CD4-positive, alpha-beta memory T cell (primary cell): ENCODE data around the gene ESRRB. TPM values are rescaled to one million over a fixed set of nuclear protein-coding genes. Genes with fewer than 3 reads are reported as not detected.

ENCODE experiments used
- CTCF ChIA-PET: fragments of 350-600 bp; sonication (Branson Sonifier 250); formaldehyde crosslinking; loops from one replicate; lab custom pipeline; 2021; ENCODE audit warnings: inconsistent platforms; ENCODE audit not compliant: partially characterized antibody; lab: Charles Lee
- POLR2A ChIA-PET: fragments of 350-600 bp; sonication (Branson Sonifier 250); formaldehyde crosslinking; loops from one replicate; lab custom pipeline; 2021; ENCODE audit not compliant: partially characterized antibody; lab: Charles Lee
- DNase-seq, 5 donors: peaks; one replicate each; pipeline versions ENCODE4 v3.0.0 to v3.0.0-alpha.2; 2020 to 2022; ENCODE audit warnings: mixed read lengths in 1 of 5
- H3K27ac ChIP-seq: one replicate; pipeline ENCODE4 v1.7.0; 2013; ENCODE audit warnings: low read depth, low read length
- H3K27me3 ChIP-seq: 2 replicates; pipeline ENCODE4 v1.7.0; 2013; ENCODE audit warnings: mild to moderate bottlenecking, low read length, moderate library complexity; ENCODE audit not compliant: insufficient read depth
- H3K36me3 ChIP-seq: 2 replicates; pipeline ENCODE4 v1.7.0; 2013; ENCODE audit warnings: mild to moderate bottlenecking, low read length, moderate library complexity; ENCODE audit not compliant: insufficient read depth
- H3K4me1 ChIP-seq: 2 replicates; pipeline ENCODE4 v1.7.0; 2013; ENCODE audit warnings: mild to moderate bottlenecking, low read length, moderate library complexity; ENCODE audit not compliant: insufficient read depth
- H3K4me3 ChIP-seq, 2 donors: one replicate each; pipeline ENCODE4 v1.7.0; 2013; ENCODE audit warnings: low read length in 2 of 2, mild to moderate bottlenecking in 1 of 2
- H3K9me3 ChIP-seq, 2 donors: one replicate each; pipeline ENCODE4 v1.7.0; 2013; ENCODE audit warnings: low read length in 2 of 2, control low read depth in 1 of 2; ENCODE audit not compliant: control insufficient read depth in 1 of 2
- H3K27ac Mint-ChIP-seq, 7 donors: one replicate each; pipeline ENCODE4 v1.8.0; 2020 to 2021; ENCODE audit warnings: mixed read lengths in 7 of 7, mild to moderate bottlenecking in 6 of 7, inconsistent platforms in 3 of 7, moderate library complexity in 3 of 7
- H3K27me3 Mint-ChIP-seq, 2 donors: one replicate each; pipeline ENCODE4 v1.8.0; 2020 to 2021; ENCODE audit warnings: mixed read lengths in 2 of 2
- H3K36me3 Mint-ChIP-seq, 2 donors: one replicate each; pipeline ENCODE4 v1.8.0; 2020 to 2021; ENCODE audit warnings: mixed read lengths in 2 of 2, inconsistent platforms in 1 of 2, mild to moderate bottlenecking in 1 of 2
- H3K4me1 Mint-ChIP-seq, 4 donors: one replicate each; pipeline ENCODE4 v1.8.0; 2020 to 2021; ENCODE audit warnings: mixed read lengths in 4 of 4, mild to moderate bottlenecking in 1 of 4
- H3K4me3 Mint-ChIP-seq, 8 donors: one replicate each; pipeline ENCODE4 v1.8.0; 2020 to 2021; ENCODE audit warnings: mixed read lengths in 8 of 8, mild to moderate bottlenecking in 7 of 8, moderate library complexity in 6 of 8, inconsistent platforms in 3 of 8
- H3K9me3 Mint-ChIP-seq, 8 donors: one replicate each; pipeline ENCODE4 v1.8.0; 2020 to 2021; ENCODE audit warnings: mixed read lengths in 8 of 8, mild to moderate bottlenecking in 5 of 8, inconsistent platforms in 3 of 8, moderate library complexity in 1 of 8
- intact Hi-C: fragments of 100-400 bp; cut with micrococcal nuclease; formaldehyde crosslinking; loops from one replicate; pipeline ENCODE4 v1.15.1; 2023
- polyA plus RNA-seq, 2 donors: library from polyadenylated mRNA; unstranded; fragments of 300-500 nt; fragmentation: Illumina TruSeq; gene quantifications; one replicate each; pipeline ENCODE4 v1.2.3, GENCODE V29; 2021
- total RNA-seq, 2 experiments: library from RNA; stranded (reverse); gene quantifications; one replicate each; pipeline ENCODE4 v1.2.3, GENCODE V29; 2021

The ESRRB gene
- total and polyA plus RNA-seq, 4 experiments from 2014 or later = 0.09 TPM; not detected in 3

DNA sequence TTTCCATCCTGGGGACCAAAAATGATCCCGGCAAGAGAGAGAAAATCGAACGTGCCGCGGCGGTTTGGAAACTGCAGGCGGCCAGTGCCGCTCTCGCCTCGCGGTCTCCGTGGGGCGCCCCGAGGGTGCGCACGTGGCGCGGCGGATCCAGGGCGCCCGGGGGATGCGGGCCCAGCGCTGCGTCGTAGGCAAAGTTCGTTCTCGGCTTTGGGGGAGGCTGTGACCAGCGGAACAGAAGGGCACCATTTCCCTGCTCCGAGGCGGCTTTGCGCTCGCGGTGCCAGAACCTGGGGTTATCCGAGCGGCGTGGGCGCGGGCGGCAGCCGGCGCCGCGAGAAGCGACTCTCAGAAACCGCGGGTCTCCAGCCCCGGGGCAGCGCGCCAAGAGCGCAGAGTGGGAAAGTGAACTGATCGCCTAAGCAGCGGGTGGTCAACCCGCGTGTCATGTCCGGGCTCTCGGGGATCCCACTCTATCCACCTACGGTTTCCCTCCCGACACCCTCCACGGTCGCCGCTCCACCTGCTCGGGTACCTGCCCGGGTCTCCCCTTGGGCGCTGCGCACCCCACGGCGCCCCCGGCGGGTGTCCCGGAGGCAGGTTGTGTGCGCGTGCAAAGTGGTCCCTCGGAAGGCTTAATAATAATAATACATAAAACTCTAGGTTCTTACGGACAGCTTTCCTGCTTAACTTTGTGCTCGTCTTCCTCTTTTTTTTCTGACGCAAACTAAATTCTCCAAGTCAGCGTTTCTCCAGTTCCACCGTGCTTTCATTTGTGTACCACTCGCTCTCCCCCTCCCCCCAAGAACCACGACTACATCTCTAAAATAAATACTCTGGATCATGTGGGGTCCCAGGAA lies 1.2 kb downstream of the ESRRB start:
- intact Hi-C loops = no loop called here
- Mint-ChIP-seq H3K9me3 (peaks cover 0 to 4% (median 0%) of the 10 kb centered on the region in 8 donors), H3K4me1 (peaks cover 0 to 2% (median 0%) of the 10 kb centered on the region in 4 donors), H3K4me3 (peak overlapping the region in 1 of 8 donors; percentile 31), H3K27ac (no peak overlapping the region), H3K36me3 (no peaks in the 10 kb centered on the region), H3K27me3 (peaks cover 40 to 61% of the 10 kb centered on the region in 2 donors)
- ChIA-PET CTCF (interaction anchor here (1.7 kb wide), 1 partner anchor 10 kb away, joined by 3 read pairs; no protein-coding TSS in a partner anchor), POLR2A (no interaction called here)
- Histone ChIP-seq H3K4me3 (no peak overlapping the region), H3K36me3 (no peaks in the 10 kb centered on the region), H3K27me3 (peaks cover 13% of the 10 kb centered on the region), H3K4me1 (no peaks in the 10 kb centered on the region), H3K9me3 (no peaks in the 10 kb centered on the region), H3K27ac (no peak overlapping the region)
- DNase-seq = no peak

DNA sequence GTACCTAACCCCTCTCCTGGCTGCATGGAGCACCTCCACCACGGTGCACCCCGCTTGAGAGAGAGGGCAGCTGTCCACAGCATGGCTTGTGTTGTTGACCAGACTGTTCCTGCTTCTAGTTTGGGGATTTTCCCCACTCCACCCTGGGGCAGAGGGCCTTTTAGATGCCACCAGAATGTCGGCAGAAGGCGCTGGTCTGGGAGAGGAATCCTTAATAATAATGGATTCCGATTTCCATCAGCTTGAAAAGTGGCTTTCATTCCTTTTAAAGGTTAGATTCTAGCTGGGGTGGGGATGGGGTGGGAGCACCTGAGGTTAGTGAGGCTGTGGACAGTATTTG lies 1.8 kb downstream of the ESRRB start:
- intact Hi-C loops = no loop called here
- peaks cover 0 to 4% (median 0%) of the 10 kb centered on the region in 8 donors for H3K9me3 Mint-ChIP-seq
- H3K4me1 Mint-ChIP-seq = peaks cover 0 to 2% (median 0%) of the 10 kb centered on the region in 4 donors
- peak overlapping the region in 1 of 8 donors; percentile 31 for H3K4me3 Mint-ChIP-seq
- peaks cover 43 to 60% of the 10 kb centered on the region in 2 donors for H3K27me3 Mint-ChIP-seq
- DNase-seq = no peak
- Histone ChIP-seq H3K27ac (no peak overlapping the region), H3K9me3 (no peaks in the 10 kb centered on the region), H3K4me3 (no peak overlapping the region), H3K4me1 (no peaks in the 10 kb centered on the region), H3K27me3 (peaks cover 13% of the 10 kb centered on the region), H3K36me3 (no peaks in the 10 kb centered on the region)
- no peaks in the 10 kb centered on the region for H3K36me3 Mint-ChIP-seq
- POLR2A ChIA-PET = no interaction called here
- CTCF ChIA-PET = interaction anchor here (1.7 kb wide), 1 partner anchor 9 kb away, joined by 3 read pairs; no protein-coding TSS in a partner anchor
- H3K27ac Mint-ChIP-seq = no peak overlapping the region

DNA sequence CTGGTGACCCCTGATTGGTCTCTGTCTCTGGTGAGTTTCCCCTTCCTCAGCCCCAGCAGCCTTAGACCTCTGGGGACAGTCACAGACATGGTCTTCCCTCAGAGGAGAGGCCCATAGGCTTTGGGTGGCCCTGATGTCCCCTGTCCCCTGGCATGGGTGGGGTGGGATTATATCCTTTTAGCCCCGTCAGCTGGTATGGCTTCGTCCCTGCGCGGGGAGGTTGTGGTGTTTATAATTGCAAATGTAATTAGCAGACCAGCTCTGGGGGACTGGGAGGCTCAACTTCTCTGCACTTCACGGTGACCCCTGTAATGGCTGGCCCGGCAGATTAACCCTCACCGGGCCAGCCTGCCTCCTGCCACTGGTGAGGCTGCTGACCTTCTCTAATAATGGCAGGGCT lies 5.1 kb downstream of the ESRRB start:
- Histone ChIP-seq H3K27me3 (peaks cover 13% of the 10 kb centered on the region), H3K4me3 (no peak overlapping the region), H3K4me1 (no peaks in the 10 kb centered on the region), H3K27ac (no peak overlapping the region), H3K36me3 (no peaks in the 10 kb centered on the region), H3K9me3 (no peaks in the 10 kb centered on the region)
- peaks cover 55 to 57% of the 10 kb centered on the region in 2 donors for H3K27me3 Mint-ChIP-seq
- ChIA-PET POLR2A (no interaction called here), CTCF (no interaction called here)
- peaks cover 0 to 4% (median 0%) of the 10 kb centered on the region in 8 donors for H3K9me3 Mint-ChIP-seq
- intact Hi-C loops = no loop called here
- H3K27ac Mint-ChIP-seq = no peak overlapping the region
- peaks cover 0 to 2% (median 0%) of the 10 kb centered on the region in 4 donors for H3K4me1 Mint-ChIP-seq
- H3K36me3 Mint-ChIP-seq = no peaks in the 10 kb centered on the region
- DNase-seq = no peak
- no peak overlapping the region for H3K4me3 Mint-ChIP-seq

DNA sequence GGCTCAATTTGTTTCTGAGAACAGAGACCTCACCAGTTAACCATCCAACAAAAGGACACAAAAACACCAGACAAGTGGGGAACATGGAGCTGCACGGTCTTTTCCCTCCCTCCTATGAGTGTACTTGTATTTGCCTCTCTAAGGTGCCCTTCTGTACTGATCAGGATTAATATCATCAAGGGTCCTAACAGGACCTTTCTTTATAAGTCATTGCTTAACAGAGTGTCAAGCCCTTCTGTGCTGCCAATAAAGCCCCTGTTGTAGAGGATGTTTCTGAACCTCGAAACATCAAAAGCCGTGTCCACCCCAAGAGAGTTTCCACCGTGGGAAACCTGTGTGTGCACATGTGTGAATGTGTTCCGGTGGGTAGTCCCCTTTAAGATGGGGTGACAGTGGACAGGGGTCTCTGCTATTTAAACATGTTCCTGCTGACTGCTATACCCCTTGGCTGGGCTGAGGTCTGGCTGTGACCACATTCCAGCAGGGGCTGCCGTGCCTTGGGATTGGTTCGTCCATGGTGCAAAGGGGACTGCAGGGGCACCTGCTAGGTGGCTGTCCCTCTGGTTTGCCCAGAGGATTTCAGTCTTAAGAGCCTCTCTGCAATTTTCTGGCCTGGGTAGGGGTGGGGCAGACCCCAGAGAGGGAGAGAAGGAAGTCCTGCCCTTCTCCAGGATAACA lies 6.0 kb downstream of the ESRRB start:
- Mint-ChIP-seq H3K9me3 (peaks cover 0 to 4% (median 0%) of the 10 kb centered on the region in 8 donors), H3K27me3 (peaks cover 52% of the 10 kb centered on the region in 2 donors), H3K4me1 (peaks cover 0 to 2% (median 0%) of the 10 kb centered on the region in 4 donors), H3K4me3 (no peak overlapping the region), H3K27ac (no peak overlapping the region), H3K36me3 (no peaks in the 10 kb centered on the region)
- Histone ChIP-seq H3K4me1 (no peaks in the 10 kb centered on the region), H3K4me3 (no peak overlapping the region), H3K9me3 (no peaks in the 10 kb centered on the region), H3K27ac (no peak overlapping the region), H3K36me3 (no peaks in the 10 kb centered on the region), H3K27me3 (peaks cover 13% of the 10 kb centered on the region)
- intact Hi-C loops = no loop called here
- ChIA-PET CTCF (no interaction called here), POLR2A (no interaction called here)
- DNase-seq = no peak

DNA sequence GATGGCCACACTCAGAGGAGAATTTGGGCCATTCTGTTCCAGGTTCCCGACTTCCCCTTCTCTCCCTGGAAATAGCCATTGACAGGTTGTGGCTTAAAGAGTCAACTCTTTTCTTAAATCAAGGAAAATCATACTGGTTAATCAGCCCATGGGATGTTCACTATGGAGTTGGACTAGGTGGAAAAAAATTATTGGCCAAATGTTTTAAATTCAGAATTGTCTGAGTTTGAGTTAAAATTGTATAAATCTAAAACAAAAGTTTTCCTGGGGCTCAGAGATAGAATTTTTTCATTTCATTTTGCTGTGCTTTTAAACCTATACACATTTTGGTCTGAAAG lies 6.5 kb downstream of the ESRRB start:
- Histone ChIP-seq H3K27ac (no peak overlapping the region), H3K27me3 (peaks cover 13% of the 10 kb centered on the region), H3K4me3 (no peak overlapping the region), H3K4me1 (no peaks in the 10 kb centered on the region), H3K36me3 (no peaks in the 10 kb centered on the region), H3K9me3 (no peaks in the 10 kb centered on the region)
- Mint-ChIP-seq H3K4me1 (peaks cover 0 to 1% (median 0%) of the 10 kb centered on the region in 4 donors), H3K4me3 (no peak overlapping the region), H3K27me3 (peaks cover 52 to 55% of the 10 kb centered on the region in 2 donors), H3K27ac (no peak overlapping the region), H3K36me3 (no peaks in the 10 kb centered on the region), H3K9me3 (peaks cover 0 to 3% (median 0%) of the 10 kb centered on the region in 8 donors)
- intact Hi-C loops = no loop called here
- DNase-seq = no peak
- POLR2A ChIA-PET = no interaction called here
- CTCF ChIA-PET = no interaction called here

DNA sequence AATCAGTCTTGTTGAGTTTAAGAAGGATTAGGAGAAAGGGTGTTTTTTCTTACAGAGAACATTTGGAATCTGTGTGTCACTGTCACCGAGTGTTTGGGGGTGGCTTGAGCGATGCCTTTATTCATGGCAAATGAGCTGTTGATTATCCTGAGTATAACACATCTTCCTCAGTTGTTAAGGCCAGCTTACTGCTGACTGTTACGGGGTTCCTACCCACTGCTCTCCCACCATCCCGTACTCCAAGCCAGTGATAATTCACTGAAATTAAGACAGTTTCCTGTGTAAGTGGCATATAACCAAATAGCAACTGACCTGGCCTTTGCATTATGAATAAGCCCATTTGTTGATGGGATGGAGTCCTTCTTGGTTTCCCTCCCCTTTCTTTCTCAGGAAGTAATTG lies 9.5 kb downstream of the ESRRB start:
- no peaks in the 10 kb centered on the region for H3K4me1 Mint-ChIP-seq
- Histone ChIP-seq H3K27me3 (no peaks in the 10 kb centered on the region), H3K4me1 (no peaks in the 10 kb centered on the region), H3K27ac (no peak overlapping the region), H3K9me3 (no peaks in the 10 kb centered on the region), H3K36me3 (no peaks in the 10 kb centered on the region), H3K4me3 (no peak overlapping the region)
- ChIA-PET CTCF (no interaction called here), POLR2A (no interaction called here)
- H3K27me3 Mint-ChIP-seq = peaks cover 44 to 48% of the 10 kb centered on the region in 2 donors
- intact Hi-C loops = no loop called here
- H3K27ac Mint-ChIP-seq = no peak overlapping the region
- no peak for DNase-seq
- H3K4me3 Mint-ChIP-seq = no peak overlapping the region
- H3K36me3 Mint-ChIP-seq = no peaks in the 10 kb centered on the region
- H3K9me3 Mint-ChIP-seq = no peaks in the 10 kb centered on the region
